Liver (tissue), 3 donors: Measurements from ENCODE around the gene AMPD3.

Experiments used
- CTCF ChIP-seq: fragments of 150-350 bp; IDR thresholded peaks from 2 replicates; pipeline ENCODE4 v1.5.1; 2017; ENCODE audit warnings: improper control_type of control experiment, low read depth, low read length; ENCODE audit not compliant: missing input control
- GABPA ChIP-seq, 2 donors: IDR thresholded peaks in 1 of 2; conservative IDR thresholded peaks in 1 of 2; 2 replicates each; pipeline ENCODE4 v1.6.1; 2016; ENCODE audit warnings: antibody characterized with exemption in 2 of 2, mild to moderate bottlenecking in 1 of 2, moderate library complexity in 1 of 2
- JUND ChIP-seq, 2 donors: IDR thresholded peaks; 2 replicates each; pipeline ENCODE4 v1.6.1; 2016; ENCODE audit warnings: antibody characterized with exemption in 2 of 2
- MAX ChIP-seq: IDR thresholded peaks from 2 replicates; pipeline ENCODE4 v1.6.1; 2016; ENCODE audit warnings: antibody characterized with exemption
- YY1 ChIP-seq: IDR thresholded peaks from 2 replicates; pipeline ENCODE4 v1.6.1; 2016; ENCODE audit warnings: antibody characterized with exemption, mild to moderate bottlenecking
- donor health status: healthy.
- donor health status: healthy.

- no peak for TF ChIP-seq CTCF
- no peak for TF ChIP-seq MAX
- TF ChIP-seq GABPA (IDR thresholded peaks at IDR 0.05 in 1 of 2, conservative IDR thresholded peaks at IDR 0.05 in 1 of 2) = no peak
- TF ChIP-seq YY1 = no peak
- no peak for TF ChIP-seq JUND (IDR thresholded peaks at IDR 0.05)
Measured at GRCh38 chr11:10415817-10416392, 39.2 kb upstream of the AMPD3 start.
